Mucosa of rectum (tissue), 2 donors: ENCODE results near the gene SGMS1.

Source experiments
- H3K27ac ChIP-seq, 2 donors: one replicate each; pipeline ENCODE4 v1.7.0; 2013; ENCODE audit warnings: inconsistent platforms in 2 of 2, low read depth in 2 of 2, low read length in 2 of 2
- H3K27me3 ChIP-seq, 2 donors: one replicate each; pipeline ENCODE4 v1.7.0; 2013; ENCODE audit warnings: low read length in 2 of 2; ENCODE audit not compliant: control insufficient read depth in 2 of 2, insufficient read depth in 2 of 2
- H3K36me3 ChIP-seq, 2 donors: one replicate each; pipeline ENCODE4 v1.7.0; 2013; ENCODE audit warnings: low read length in 2 of 2; ENCODE audit not compliant: control insufficient read depth in 2 of 2, insufficient read depth in 2 of 2
- H3K4me1 ChIP-seq, 2 donors: one replicate each; pipeline ENCODE4 v1.7.0; 2013; ENCODE audit warnings: low read length in 2 of 2, mild to moderate bottlenecking in 1 of 2; ENCODE audit not compliant: control insufficient read depth in 2 of 2, insufficient read depth in 2 of 2
- H3K4me3 ChIP-seq, 2 donors: one replicate each; pipeline ENCODE4 v1.7.0; 2013; ENCODE audit warnings: low read length in 2 of 2
- H3K9ac ChIP-seq, 2 donors: one replicate each; pipeline ENCODE4 v1.7.0; 2013; ENCODE audit warnings: low read length in 2 of 2, low read depth in 1 of 2, mild to moderate bottlenecking in 1 of 2
- H3K9me3 ChIP-seq, 2 donors: one replicate each; pipeline ENCODE4 v1.7.0; 2013; ENCODE audit warnings: low read length in 2 of 2; ENCODE audit not compliant: control insufficient read depth in 2 of 2
- donor health status: healthy.
- donor health status: Normal muscosa, but diverticular disease.

The SGMS1 gene

DNA sequence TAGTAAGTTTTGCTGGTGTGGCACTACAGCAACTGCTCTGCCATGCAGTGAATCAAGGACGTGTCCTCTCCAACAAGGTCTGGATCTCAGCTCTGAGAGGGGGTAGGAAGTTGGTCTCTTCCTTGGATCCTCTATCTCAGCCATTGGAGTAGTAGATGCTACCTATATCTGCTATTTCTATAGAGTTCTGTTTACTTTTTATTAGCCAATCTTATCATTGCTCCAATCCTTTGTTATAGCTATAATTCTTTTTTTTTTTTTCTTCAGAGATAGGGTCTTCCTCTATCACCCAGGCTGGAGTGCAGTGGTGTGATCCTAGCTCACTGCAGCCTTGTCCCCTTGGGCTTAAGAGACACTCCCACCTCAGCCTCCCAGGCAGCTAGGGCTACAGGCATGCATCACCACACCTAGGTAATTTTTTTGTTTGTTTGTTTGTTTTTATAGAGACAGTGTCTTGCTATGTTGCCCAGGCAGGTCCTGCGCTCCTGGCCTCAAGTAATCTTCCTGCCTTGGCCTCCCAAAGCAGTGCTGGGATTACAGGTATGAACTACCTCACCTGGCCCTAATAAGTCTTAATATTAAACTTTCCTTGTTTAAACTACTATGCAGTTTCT lies 217.2 kb downstream of the SGMS1 start:
- Histone ChIP-seq H3K4me3 (no peak overlapping the region), H3K36me3 (no peaks in the 10 kb centered on the region), H3K9me3 (no peaks in the 10 kb centered on the region), H3K27me3 (no peaks in the 10 kb centered on the region), H3K9ac (no peak overlapping the region), H3K4me1 (peaks cover 0 to 3% of the 10 kb centered on the region in 2 donors), H3K27ac (no peak overlapping the region)

DNA sequence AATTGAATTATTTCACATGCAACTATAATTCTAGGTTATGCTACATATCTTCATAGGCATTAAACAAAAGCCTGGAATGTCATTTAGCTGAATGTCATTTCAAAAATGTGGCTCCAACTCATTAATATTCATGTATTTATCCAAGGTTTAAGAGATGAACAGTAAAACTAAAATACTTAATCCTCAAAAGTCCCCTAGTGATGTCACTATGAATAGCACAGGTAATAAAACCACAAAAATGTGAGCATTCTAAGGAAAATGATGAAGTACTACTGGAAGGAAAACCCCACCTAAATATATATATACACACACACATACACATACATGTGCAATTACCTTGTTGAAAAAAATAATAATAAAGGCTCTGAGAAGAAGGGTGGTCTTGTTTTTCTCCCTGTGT lies 218.0 kb downstream of the SGMS1 start:
- Histone ChIP-seq H3K4me3 (no peak overlapping the region), H3K9me3 (no peaks in the 10 kb centered on the region), H3K27ac (no peak overlapping the region), H3K36me3 (no peaks in the 10 kb centered on the region), H3K27me3 (no peaks in the 10 kb centered on the region), H3K4me1 (peaks cover 0 to 3% of the 10 kb centered on the region in 2 donors), H3K9ac (no peak overlapping the region)

DNA sequence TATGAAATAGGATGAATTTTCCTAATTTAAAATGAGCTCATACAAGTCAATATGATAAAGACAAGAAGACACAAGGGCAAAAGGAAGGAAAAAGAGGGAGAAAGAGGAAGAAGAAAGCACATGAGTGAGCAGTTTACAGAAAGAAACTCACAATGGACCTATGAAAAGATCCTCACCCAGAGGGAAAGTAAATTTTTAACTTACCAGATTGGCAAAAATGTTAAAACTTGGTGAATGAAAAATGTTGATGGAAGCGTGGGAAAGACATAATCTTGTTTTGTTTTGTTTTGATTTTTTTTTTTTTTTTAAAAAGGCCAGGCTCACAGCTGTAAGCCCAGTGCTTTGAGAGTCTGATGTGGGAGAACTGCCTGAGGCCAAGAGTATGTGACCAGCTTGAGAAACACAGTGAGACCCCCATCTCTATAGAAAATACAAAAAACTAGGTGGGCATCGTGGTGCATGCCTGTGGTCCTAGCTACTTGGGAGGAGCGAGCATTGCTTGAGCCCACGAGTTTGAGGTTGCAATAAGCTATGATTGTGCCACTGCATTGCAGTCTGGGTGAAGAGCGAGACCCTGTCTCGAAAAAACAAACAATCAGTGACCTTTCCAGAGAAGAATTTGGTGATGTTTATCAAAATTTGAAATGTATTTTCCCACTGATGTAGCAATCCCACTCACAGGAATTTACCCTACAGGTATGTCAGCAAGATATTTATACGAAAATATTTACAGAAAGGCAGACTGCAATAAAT lies 219.6 kb downstream of the SGMS1 start:
- no peaks in the 10 kb centered on the region for H3K27me3 ChIP-seq
- no peak overlapping the region for H3K27ac ChIP-seq

DNA sequence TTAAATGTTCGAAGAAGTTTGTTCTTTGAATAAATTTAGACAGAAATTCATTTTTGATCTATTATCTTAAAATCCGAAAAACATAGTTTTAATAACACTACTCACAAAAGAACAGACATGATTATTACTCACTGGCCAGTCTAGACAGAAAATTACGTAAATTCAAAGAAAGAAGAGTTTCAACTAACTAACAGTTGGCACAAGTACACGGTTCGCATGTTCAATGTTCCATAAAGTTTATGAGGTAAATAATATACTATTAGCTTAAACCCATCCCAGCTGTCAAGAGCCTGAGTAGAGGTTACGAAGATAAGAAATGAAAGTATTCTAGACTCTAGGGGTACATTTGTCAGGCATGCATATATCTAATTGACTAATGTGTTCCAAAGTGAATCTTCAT lies 220.7 kb downstream of the SGMS1 start:
- Histone ChIP-seq H3K9ac (no peak overlapping the region), H3K4me1 (peaks cover 0 to 3% of the 10 kb centered on the region in 2 donors), H3K27ac (no peak overlapping the region), H3K27me3 (no peaks in the 10 kb centered on the region), H3K36me3 (no peaks in the 10 kb centered on the region), H3K9me3 (no peaks in the 10 kb centered on the region), H3K4me3 (no peak overlapping the region)

More for the DNA sequence above, 219.6 kb downstream of the SGMS1 start:
- Histone ChIP-seq H3K4me3 (no peak overlapping the region), H3K9me3 (no peaks in the 10 kb centered on the region), H3K36me3 (no peaks in the 10 kb centered on the region), H3K4me1 (peaks cover 0 to 3% of the 10 kb centered on the region in 2 donors), H3K9ac (no peak overlapping the region)

DNA sequence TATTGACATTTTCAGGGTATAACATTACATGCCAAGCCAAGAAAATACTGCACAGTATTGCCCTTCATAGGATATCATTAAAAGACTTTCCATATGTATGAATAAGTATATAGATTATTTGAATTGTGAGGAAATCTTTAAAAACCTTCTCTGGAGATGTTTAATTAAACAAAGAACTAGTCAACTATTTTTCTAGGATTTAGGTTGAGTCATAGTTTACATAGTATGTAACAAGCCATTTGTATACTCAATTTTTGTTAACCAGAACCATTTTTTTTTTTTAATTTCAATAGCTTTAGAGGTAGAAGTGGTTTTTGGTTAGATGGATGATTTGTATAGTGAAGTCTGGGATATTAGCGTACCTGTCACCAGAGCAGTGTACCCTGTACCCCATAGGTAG lies 221.3 kb downstream of the SGMS1 start:
- Histone ChIP-seq H3K4me3 (no peak overlapping the region), H3K27ac (no peak overlapping the region), H3K4me1 (peaks cover 0 to 3% of the 10 kb centered on the region in 2 donors), H3K9me3 (no peaks in the 10 kb centered on the region), H3K36me3 (no peaks in the 10 kb centered on the region), H3K9ac (no peak overlapping the region), H3K27me3 (no peaks in the 10 kb centered on the region)

DNA sequence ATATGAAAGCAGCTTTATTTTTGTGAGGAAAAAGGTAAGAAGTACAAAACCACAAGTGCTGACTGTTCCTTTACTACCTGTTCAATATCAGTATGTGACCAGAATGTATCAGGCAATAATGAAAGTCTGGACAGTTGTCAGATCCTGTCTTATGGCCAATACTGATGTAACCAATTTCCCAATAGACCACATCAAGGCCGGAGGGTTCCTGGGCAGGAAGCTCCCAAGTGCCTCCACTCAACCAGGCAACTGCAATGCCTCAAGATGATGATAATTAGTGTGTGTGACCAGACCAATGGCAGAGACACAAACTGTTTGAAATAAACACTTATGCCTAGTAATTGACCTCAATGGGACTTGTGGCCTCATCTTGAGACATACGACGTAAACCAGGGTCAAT lies 223.1 kb downstream of the SGMS1 start:
- no peaks in the 10 kb centered on the region for H3K36me3 ChIP-seq
- no peaks in the 10 kb centered on the region for H3K9me3 ChIP-seq
- H3K4me1 ChIP-seq: peaks cover 0 to 3% of the 10 kb centered on the region in 2 donors
- no peaks in the 10 kb centered on the region for H3K27me3 ChIP-seq
- no peak overlapping the region for H3K4me3 ChIP-seq
- H3K9ac ChIP-seq: no peak overlapping the region
- no peak overlapping the region for H3K27ac ChIP-seq

DNA sequence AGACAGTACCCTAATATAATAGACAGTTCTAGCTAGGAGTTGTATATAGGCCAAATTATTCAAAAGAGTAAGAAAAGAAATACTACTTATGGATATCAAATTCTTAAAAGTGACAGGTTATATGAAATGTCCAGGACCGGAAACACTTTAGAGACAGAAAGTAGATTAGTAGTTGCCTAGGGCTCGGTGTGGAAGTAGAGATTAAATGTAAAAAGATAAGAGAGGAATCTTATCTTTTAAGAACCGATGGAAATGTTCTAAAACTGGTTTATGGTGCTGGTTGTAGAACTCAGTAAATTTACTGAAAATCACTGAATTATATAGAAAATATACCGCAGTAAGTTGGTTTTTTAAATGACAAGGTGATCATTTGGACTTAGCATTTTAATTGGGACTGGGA lies 224.9 kb downstream of the SGMS1 start:
- H3K9me3 ChIP-seq: no peaks in the 10 kb centered on the region
- peaks cover 0 to 3% of the 10 kb centered on the region in 2 donors for H3K4me1 ChIP-seq
- no peak overlapping the region for H3K4me3 ChIP-seq
- no peaks in the 10 kb centered on the region for H3K36me3 ChIP-seq
- H3K27ac ChIP-seq: no peak overlapping the region
- no peaks in the 10 kb centered on the region for H3K27me3 ChIP-seq
- H3K9ac ChIP-seq: no peak overlapping the region

DNA sequence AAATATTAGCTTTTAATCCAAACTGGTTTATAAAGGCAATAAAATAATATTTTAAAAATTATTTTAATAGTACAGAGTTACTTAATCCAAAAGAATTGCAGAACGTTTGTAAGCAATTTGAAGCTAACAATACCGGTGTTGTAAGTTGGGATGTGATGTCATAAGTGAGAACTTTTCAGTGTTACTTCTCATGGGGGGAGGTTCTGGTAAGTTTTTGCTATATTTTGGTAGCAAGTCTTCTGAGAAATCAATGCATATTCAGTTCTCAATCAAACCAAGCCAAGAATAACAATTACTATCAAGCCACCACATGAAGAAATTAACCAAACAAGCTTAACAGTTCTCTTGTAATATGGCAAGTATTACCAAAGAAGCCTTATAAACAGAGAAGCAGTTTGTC lies 225.4 kb downstream of the SGMS1 start:
- Histone ChIP-seq H3K4me1 (peaks cover 0 to under 1% of the 10 kb centered on the region in 2 donors), H3K27ac (no peak overlapping the region), H3K9me3 (no peaks in the 10 kb centered on the region), H3K9ac (no peak overlapping the region), H3K36me3 (no peaks in the 10 kb centered on the region), H3K4me3 (no peak overlapping the region), H3K27me3 (no peaks in the 10 kb centered on the region)

DNA sequence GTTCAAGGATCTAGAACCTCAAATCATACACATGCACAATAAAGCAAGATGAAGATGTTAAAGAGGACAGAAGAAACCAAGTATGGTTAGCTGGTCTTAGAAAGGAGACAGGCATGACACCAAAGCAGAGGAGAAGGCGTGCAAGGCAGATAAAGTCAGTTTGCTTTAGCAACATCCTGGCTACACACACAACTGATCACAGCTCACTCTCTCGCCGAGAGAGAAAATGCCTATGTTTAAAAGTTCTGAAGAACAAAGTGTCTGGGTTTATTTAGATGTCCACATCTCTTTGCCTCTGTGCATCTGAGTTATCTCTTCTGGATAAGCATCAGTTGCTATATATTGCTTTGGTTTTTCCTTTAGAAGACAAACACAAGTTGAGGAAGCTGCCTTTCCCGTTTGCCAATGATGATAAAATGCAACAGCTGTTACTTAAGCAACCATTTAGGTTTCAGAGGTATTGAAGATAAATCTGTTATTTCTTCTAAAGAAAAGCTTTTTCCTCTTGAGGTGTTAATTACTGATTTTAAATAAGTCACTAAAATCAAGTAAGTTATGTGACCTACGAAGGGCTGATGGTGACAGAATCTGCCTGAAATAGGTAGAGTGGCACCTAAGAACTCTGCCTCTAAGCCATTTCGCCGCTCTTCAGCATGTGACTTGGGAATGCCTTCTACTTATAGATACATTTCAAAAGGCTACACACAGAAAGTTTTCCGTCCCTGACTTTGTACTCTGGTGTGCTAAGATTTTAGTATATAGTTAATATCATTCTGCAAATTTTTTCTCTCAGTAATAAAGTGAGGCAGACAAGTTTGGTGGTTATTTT lies 226.2 kb downstream of the SGMS1 start:
- H3K27me3 ChIP-seq: no peaks in the 10 kb centered on the region
- no peaks in the 10 kb centered on the region for H3K9me3 ChIP-seq
- no peak overlapping the region for H3K27ac ChIP-seq
- no peaks in the 10 kb centered on the region for H3K4me1 ChIP-seq
- H3K36me3 ChIP-seq: no peaks in the 10 kb centered on the region
- H3K9ac ChIP-seq: no peak overlapping the region
- H3K4me3 ChIP-seq: no peak overlapping the region
